ENCODE measurements around the gene ENTHD1.

ENTHD1 gene

GRCh38 chr22:39712081-39712480 is 181.5 kb downstream of the ENTHD1 start:
- no peak for DNase-seq

- no peak for DNase-seq
Observed at GRCh38 chr22:39710380-39711150, 183.0 kb downstream of the ENTHD1 start.

- DNase-seq: no peak
Observed at GRCh38 chr22:39707816-39708215, 185.7 kb downstream of the ENTHD1 start.

- no peak for DNase-seq
Observed at GRCh38 chr22:39707351-39707750, 186.2 kb downstream of the ENTHD1 start.

GRCh38 chr22:39706376-39707140 is 187.0 kb downstream of the ENTHD1 start:
- DNase-seq: no peak

- DNase-seq: no peak
Observed at GRCh38 chr22:39705386-39705785, 188.2 kb downstream of the ENTHD1 start.

- DNase-seq: no peak
Observed at GRCh38 chr22:39703928-39704639, 189.5 kb downstream of the ENTHD1 start.

GRCh38 chr22:39703091-39703490 is 190.5 kb downstream of the ENTHD1 start:
- DNase-seq: no peak

GRCh38 chr22:39700565-39700964 is 193.0 kb downstream of the ENTHD1 start:
- no peak for DNase-seq

GRCh38 chr22:39699631-39700360 is 193.8 kb downstream of the ENTHD1 start:
- no peak for DNase-seq

GRCh38 chr22:39697790-39698430 is 195.7 kb downstream of the ENTHD1 start:
- no peak for DNase-seq

GRCh38 chr22:39693943-39694500 is 199.5 kb downstream of the ENTHD1 start:
- DNase-seq: no peak

Measured in NCI-H1417 treated with DMSO at 0.1 percent for 48 hours (cell line).